Measurements from ENCODE around the gene HS6ST2. TPM values are rescaled to one million over a fixed set of nuclear protein-coding genes. Genes with fewer than 3 reads are reported as not detected.

Gene HS6ST2
- total RNA-seq, 1 donor from 2014 or later, result 0.30 TPM

DNA sequence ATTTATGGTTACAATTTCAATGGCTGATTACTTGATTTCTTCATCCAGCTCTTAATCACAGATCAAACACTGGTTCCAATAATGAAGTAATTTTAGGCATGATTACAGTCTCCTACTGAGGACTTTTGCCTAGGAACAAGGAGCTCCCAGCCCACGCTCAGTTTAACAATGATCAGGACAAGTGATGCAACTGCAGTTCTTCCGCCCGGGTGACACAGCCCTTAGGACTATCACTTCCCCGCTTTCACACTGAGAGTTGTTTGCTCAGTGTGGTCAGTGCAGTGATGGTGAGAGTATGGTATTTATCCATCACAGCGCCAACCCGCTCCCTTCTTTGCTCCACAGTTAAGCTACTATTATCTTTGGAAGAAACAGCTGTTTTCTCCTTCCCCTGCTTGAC is 266.4 kb downstream of the HS6ST2 start:
- DNase-seq (ENCODE audit: low spot score), result no peak
- Mint-ChIP-seq H3K36me3 (ENCODE audit: low read depth) (no peaks in the 10 kb centered on the region), H3K4me1 (ENCODE audit: low read depth) (no peaks in the 10 kb centered on the region), H3K27me3 (ENCODE audit: low read depth) (peaks cover 5% of the 10 kb centered on the region), H3K9me3 (no peaks in the 10 kb centered on the region), H3K4me3 (ENCODE audit: low read depth) (no peak overlapping the region), H3K27ac (no peak overlapping the region)
- intact Hi-C loops (cut with micrococcal nuclease), result no loop called here

- intact Hi-C loops (cut with micrococcal nuclease), result no loop called here
- no peak overlapping the region for H3K4me3 Mint-ChIP-seq (ENCODE audit: low read depth)
- no peaks in the 10 kb centered on the region for H3K9me3 Mint-ChIP-seq
- H3K27me3 Mint-ChIP-seq (ENCODE audit: low read depth), result peaks cover 6% of the 10 kb centered on the region
- no peaks in the 10 kb centered on the region for H3K36me3 Mint-ChIP-seq (ENCODE audit: low read depth)
- no peaks in the 10 kb centered on the region for H3K4me1 Mint-ChIP-seq (ENCODE audit: low read depth)
- no peak overlapping the region for H3K27ac Mint-ChIP-seq
- DNase-seq (ENCODE audit: low spot score), result no peak
These were observed 268.5 kb downstream of the HS6ST2 start for GRCh38 chrX:132689612-132690563.

- no peak overlapping the region for H3K4me3 Mint-ChIP-seq (ENCODE audit: low read depth)
- H3K36me3 Mint-ChIP-seq (ENCODE audit: low read depth), result no peaks in the 10 kb centered on the region
- no peaks in the 10 kb centered on the region for H3K9me3 Mint-ChIP-seq
- H3K27me3 Mint-ChIP-seq (ENCODE audit: low read depth), result peaks cover 4% of the 10 kb centered on the region
- H3K27ac Mint-ChIP-seq, result no peak overlapping the region
- H3K4me1 Mint-ChIP-seq (ENCODE audit: low read depth), result no peaks in the 10 kb centered on the region
- DNase-seq (ENCODE audit: low spot score), result no peak
- intact Hi-C loops (cut with micrococcal nuclease), result no loop called here
These were observed 273.2 kb downstream of the HS6ST2 start for GRCh38 chrX:132685276-132685675.

GRCh38 chrX:132677233-132677716 is 281.2 kb downstream of the HS6ST2 start:
- Mint-ChIP-seq H3K9me3 (peaks cover 5% of the 10 kb centered on the region), H3K4me3 (ENCODE audit: low read depth) (no peak overlapping the region), H3K27ac (no peak overlapping the region), H3K27me3 (ENCODE audit: low read depth) (no peaks in the 10 kb centered on the region), H3K36me3 (ENCODE audit: low read depth) (no peaks in the 10 kb centered on the region), H3K4me1 (ENCODE audit: low read depth) (peaks cover 5% of the 10 kb centered on the region)
- intact Hi-C loops (cut with micrococcal nuclease), result no loop called here
- DNase-seq (ENCODE audit: low spot score), result no peak

- intact Hi-C loops (cut with micrococcal nuclease), result no loop called here
- no peak overlapping the region for H3K4me3 Mint-ChIP-seq (ENCODE audit: low read depth)
- no peak overlapping the region for H3K27ac Mint-ChIP-seq
- DNase-seq (ENCODE audit: low spot score), result no peak
- H3K36me3 Mint-ChIP-seq (ENCODE audit: low read depth), result no peaks in the 10 kb centered on the region
- peaks cover 5% of the 10 kb centered on the region for H3K9me3 Mint-ChIP-seq
- H3K4me1 Mint-ChIP-seq (ENCODE audit: low read depth), result peaks cover 5% of the 10 kb centered on the region
- no peaks in the 10 kb centered on the region for H3K27me3 Mint-ChIP-seq (ENCODE audit: low read depth)
These were observed 281.8 kb downstream of the HS6ST2 start for GRCh38 chrX:132676561-132677186.

DNA sequence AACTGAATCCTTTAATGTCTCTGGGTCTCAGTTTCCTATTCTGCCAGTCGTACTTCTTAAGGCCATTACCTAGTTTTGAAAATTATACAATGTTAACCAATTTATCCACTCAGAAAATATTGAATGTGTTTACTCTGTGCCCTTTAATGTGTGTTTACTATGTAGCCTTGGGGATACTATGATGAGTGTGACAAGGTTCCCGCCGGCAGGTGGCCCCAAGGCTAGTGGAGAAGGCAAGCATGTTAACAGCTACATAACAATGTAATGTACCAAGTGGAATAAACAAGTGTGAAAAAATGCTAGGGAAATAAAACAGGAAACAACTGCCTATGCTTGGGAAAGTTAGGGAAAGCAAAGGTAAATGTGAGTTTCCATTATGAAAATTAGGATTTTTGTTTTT is 282.3 kb downstream of the HS6ST2 start:
- H3K27me3 Mint-ChIP-seq (ENCODE audit: low read depth), result no peaks in the 10 kb centered on the region
- no peak overlapping the region for H3K4me3 Mint-ChIP-seq (ENCODE audit: low read depth)
- DNase-seq (ENCODE audit: low spot score), result no peak
- intact Hi-C loops (cut with micrococcal nuclease), result no loop called here
- no peak overlapping the region for H3K27ac Mint-ChIP-seq
- H3K9me3 Mint-ChIP-seq, result peaks cover 5% of the 10 kb centered on the region
- peaks cover 5% of the 10 kb centered on the region for H3K4me1 Mint-ChIP-seq (ENCODE audit: low read depth)
- no peaks in the 10 kb centered on the region for H3K36me3 Mint-ChIP-seq (ENCODE audit: low read depth)

- H3K9me3 Mint-ChIP-seq, result no peaks in the 10 kb centered on the region
These were observed 285.1 kb downstream of the HS6ST2 start for GRCh38 chrX:132673331-132673730.

GRCh38 chrX:132671229-132671641 is 287.2 kb downstream of the HS6ST2 start:
- no peak overlapping the region for H3K27ac Mint-ChIP-seq
- peaks cover 4% of the 10 kb centered on the region for H3K27me3 Mint-ChIP-seq (ENCODE audit: low read depth)
- no peak overlapping the region for H3K4me3 Mint-ChIP-seq (ENCODE audit: low read depth)
- H3K4me1 Mint-ChIP-seq (ENCODE audit: low read depth), result no peaks in the 10 kb centered on the region
- DNase-seq (ENCODE audit: low spot score), result no peak
- no peaks in the 10 kb centered on the region for H3K9me3 Mint-ChIP-seq
- no peaks in the 10 kb centered on the region for H3K36me3 Mint-ChIP-seq (ENCODE audit: low read depth)
- intact Hi-C loops (cut with micrococcal nuclease), result no loop called here

More at GRCh38 chrX:132673331-132673730, 285.1 kb downstream of the HS6ST2 start:
- no peak for DNase-seq (ENCODE audit: low spot score)
- H3K36me3 Mint-ChIP-seq (ENCODE audit: low read depth), result no peaks in the 10 kb centered on the region
- H3K27ac Mint-ChIP-seq, result no peak overlapping the region
- intact Hi-C loops (cut with micrococcal nuclease), result no loop called here
- H3K4me3 Mint-ChIP-seq (ENCODE audit: low read depth), result no peak overlapping the region
- peaks cover 5% of the 10 kb centered on the region for H3K4me1 Mint-ChIP-seq (ENCODE audit: low read depth)
- H3K27me3 Mint-ChIP-seq (ENCODE audit: low read depth), result no peaks in the 10 kb centered on the region

DNA sequence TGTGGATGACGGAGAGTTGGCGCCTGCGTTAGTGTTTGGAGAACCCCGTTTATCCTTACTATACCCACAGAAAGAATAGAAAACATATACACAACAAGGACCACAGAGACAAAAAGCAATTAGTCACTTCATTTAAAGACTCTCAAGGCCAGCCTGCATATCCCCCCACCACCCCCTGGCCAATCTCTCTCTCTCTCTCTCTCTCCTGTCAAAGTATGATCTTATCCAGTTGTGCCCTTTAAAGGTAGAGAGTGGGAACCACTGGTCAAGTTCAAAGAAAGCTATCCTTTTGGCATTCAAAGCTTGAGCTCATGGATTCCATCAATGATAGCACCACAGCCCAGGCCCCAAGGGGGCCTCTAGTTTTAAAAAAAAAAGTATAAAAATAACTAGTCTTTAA is 289.3 kb downstream of the HS6ST2 start:
- Mint-ChIP-seq H3K4me1 (ENCODE audit: low read depth) (no peaks in the 10 kb centered on the region), H3K9me3 (no peaks in the 10 kb centered on the region)
- intact Hi-C loops (cut with micrococcal nuclease), result no loop called here

DNA sequence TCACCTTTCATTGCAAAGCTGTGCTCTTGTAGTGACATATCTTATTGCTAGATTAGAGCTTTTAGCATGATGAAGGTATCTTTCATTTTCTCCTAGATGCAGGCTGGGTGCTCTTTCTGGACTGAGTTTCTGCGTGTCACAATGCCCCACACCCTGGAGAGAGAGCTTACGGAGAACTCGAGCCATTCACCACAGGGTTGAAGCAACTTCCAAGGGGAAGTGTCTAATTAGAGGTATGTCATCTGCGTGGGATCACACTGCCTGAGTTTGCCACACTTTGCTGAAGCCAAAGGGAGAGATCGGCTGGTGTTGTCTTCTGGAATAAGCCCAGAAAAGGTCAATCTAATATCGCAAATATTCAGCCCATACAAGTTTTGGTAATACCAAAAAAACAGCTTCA is 290.3 kb downstream of the HS6ST2 start:
- no peaks in the 10 kb centered on the region for H3K36me3 Mint-ChIP-seq (ENCODE audit: low read depth)
- H3K27me3 Mint-ChIP-seq (ENCODE audit: low read depth), result peaks cover 4% of the 10 kb centered on the region
- DNase-seq (ENCODE audit: low spot score), result no peak
- no peaks in the 10 kb centered on the region for H3K9me3 Mint-ChIP-seq
- intact Hi-C loops (cut with micrococcal nuclease), result no loop called here
- no peak overlapping the region for H3K27ac Mint-ChIP-seq
- H3K4me1 Mint-ChIP-seq (ENCODE audit: low read depth), result no peaks in the 10 kb centered on the region
- no peak overlapping the region for H3K4me3 Mint-ChIP-seq (ENCODE audit: low read depth)

More for the DNA sequence above, 289.3 kb downstream of the HS6ST2 start:
- H3K36me3 Mint-ChIP-seq (ENCODE audit: low read depth), result no peaks in the 10 kb centered on the region
- peaks cover 4% of the 10 kb centered on the region for H3K27me3 Mint-ChIP-seq (ENCODE audit: low read depth)
- H3K4me3 Mint-ChIP-seq (ENCODE audit: low read depth), result no peak overlapping the region
- H3K27ac Mint-ChIP-seq, result no peak overlapping the region
- no peak for DNase-seq (ENCODE audit: low spot score)

DNA sequence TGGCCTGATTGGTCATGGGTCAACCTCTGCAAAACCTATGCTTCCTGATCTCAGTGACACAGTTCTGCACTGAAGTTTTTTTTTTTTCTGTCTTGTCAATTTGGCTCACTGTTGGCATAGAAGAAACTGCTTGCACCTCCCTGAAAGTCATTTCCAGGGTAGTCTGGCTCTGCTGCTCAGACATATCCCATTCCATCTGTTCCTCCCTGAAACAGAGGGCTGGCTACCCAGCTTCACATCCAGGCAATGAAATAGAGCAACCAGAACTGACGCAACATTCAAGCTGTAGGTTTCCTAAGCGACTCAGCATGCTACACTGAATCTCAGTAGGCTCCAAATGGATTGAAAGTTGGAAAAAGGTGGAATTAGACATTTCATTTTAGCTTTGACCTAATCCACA is 292.8 kb downstream of the HS6ST2 start:
- no peaks in the 10 kb centered on the region for H3K9me3 Mint-ChIP-seq
- peaks cover 4% of the 10 kb centered on the region for H3K27me3 Mint-ChIP-seq (ENCODE audit: low read depth)
- H3K36me3 Mint-ChIP-seq (ENCODE audit: low read depth), result no peaks in the 10 kb centered on the region
- intact Hi-C loops (cut with micrococcal nuclease), result no loop called here
- no peak overlapping the region for H3K27ac Mint-ChIP-seq
- no peak overlapping the region for H3K4me3 Mint-ChIP-seq (ENCODE audit: low read depth)
- H3K4me1 Mint-ChIP-seq (ENCODE audit: low read depth), result no peaks in the 10 kb centered on the region
- DNase-seq (ENCODE audit: low spot score), result no peak

- intact Hi-C loops (cut with micrococcal nuclease), result no loop called here
- peaks cover 4% of the 10 kb centered on the region for H3K27me3 Mint-ChIP-seq (ENCODE audit: low read depth)
- H3K4me3 Mint-ChIP-seq (ENCODE audit: low read depth), result no peak overlapping the region
- DNase-seq (ENCODE audit: low spot score), result no peak
- H3K4me1 Mint-ChIP-seq (ENCODE audit: low read depth), result no peaks in the 10 kb centered on the region
- no peaks in the 10 kb centered on the region for H3K36me3 Mint-ChIP-seq (ENCODE audit: low read depth)
- H3K27ac Mint-ChIP-seq, result no peak overlapping the region
- H3K9me3 Mint-ChIP-seq, result no peaks in the 10 kb centered on the region
These were observed 294.2 kb downstream of the HS6ST2 start for GRCh38 chrX:132664273-132664672.

GRCh38 chrX:132662844-132663243 is 295.6 kb downstream of the HS6ST2 start:
- Mint-ChIP-seq H3K4me1 (ENCODE audit: low read depth) (no peaks in the 10 kb centered on the region), H3K36me3 (ENCODE audit: low read depth) (no peaks in the 10 kb centered on the region), H3K27ac (no peak overlapping the region), H3K4me3 (ENCODE audit: low read depth) (no peak overlapping the region), H3K27me3 (ENCODE audit: low read depth) (peaks cover 4% of the 10 kb centered on the region), H3K9me3 (no peaks in the 10 kb centered on the region)
- DNase-seq (ENCODE audit: low spot score), result no peak
- intact Hi-C loops (cut with micrococcal nuclease), result no loop called here
